ENCODE measurements around the gene VOPP1. TPM values are rescaled to one million over a fixed set of nuclear protein-coding genes. Genes with fewer than 3 reads are reported as not detected.

Gene VOPP1
- total RNA-seq, 6 experiments from 2014 or later: 103 to 135 (median 122) TPM

DNA sequence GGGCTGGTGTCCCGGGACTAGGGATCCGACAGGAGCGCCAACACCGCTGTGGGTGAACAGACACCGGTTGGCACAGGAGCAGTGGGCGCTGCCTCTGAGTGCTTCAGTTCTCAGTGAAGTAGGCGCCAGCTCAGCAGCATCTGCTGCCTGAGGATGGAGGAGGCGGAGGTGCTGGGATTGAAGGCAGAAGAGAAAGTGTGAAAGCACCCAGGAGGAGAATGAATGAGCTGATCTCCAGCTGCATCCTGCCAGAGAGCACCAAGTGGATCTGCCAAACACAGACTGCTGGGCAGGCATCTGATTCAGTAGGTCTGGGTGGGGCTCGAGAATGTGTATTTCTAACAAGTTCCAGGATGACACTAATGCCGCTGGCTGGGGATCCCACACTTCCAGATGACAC is 132.7 kb downstream of the VOPP1 start:
- H3K4me3 Mint-ChIP-seq: no peak overlapping the region
- H3K36me3 Mint-ChIP-seq (ENCODE audit: low read depth): no peaks in the 10 kb centered on the region; the same call in 1 of the 2 replicates
- peaks cover 2% of the 10 kb centered on the region for H3K27me3 Mint-ChIP-seq (ENCODE audit: insufficient read depth)
- H3K27ac Mint-ChIP-seq: peak overlapping the region; percentile 20; the same call in 1 of the 2 replicates
- peaks cover 44% of the 10 kb centered on the region for H3K4me1 Mint-ChIP-seq (ENCODE audit: low read depth)
- no peak for TF ChIP-seq CTCF (IDR thresholded peaks at IDR 0.05)
- no peaks in the 10 kb centered on the region for H3K9me3 Mint-ChIP-seq
- peak; percentile 17 for DNase-seq

DNA sequence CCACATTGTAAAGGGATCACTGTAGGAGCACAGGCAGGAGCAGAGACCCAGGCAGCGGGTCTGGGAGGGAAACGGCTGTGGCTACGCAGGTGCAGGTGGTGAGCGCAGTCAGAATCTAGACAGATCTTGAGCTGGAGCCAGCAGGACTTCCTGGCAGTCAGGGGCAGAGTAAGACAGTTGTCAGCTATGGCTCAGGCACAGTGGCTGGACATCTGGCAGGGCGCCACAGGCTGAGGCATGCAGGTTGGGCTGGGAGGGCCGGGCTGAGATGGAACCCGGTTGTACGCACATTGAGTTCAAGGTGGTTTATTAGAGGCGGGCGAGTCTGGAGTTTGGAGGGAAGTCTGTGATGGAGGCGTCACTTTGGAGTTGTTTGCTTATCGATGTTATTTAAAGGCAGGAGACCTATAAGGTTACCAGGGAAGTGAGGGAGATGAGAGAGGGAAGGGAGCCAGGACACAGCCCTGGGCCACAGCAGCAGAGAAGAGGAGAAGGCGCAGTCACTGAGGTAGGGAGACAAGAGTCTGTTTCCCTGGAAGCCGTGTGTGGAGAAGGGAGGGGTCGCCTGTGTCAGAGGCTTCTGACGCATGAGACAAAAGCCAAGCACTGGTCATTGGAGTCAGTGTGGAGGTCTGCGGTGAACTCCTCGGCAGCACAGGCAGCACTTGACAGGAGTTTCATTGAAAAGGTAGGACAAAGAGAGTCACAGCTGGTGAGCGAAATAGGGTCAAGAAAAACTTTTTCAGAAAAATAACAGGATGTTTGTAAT is 133.4 kb downstream of the VOPP1 start:
- H3K36me3 Mint-ChIP-seq (ENCODE audit: low read depth): no peaks in the 10 kb centered on the region; the same call in 1 of the 2 replicates
- H3K27me3 Mint-ChIP-seq (ENCODE audit: insufficient read depth): peaks cover 2% of the 10 kb centered on the region
- peak overlapping the region; percentile 20; the same call in 1 of the 2 replicates for H3K27ac Mint-ChIP-seq
- H3K4me1 Mint-ChIP-seq (ENCODE audit: low read depth): peaks cover 44% of the 10 kb centered on the region
- DNase-seq: no peak
- H3K4me3 Mint-ChIP-seq: no peak overlapping the region
- H3K9me3 Mint-ChIP-seq: no peaks in the 10 kb centered on the region
- TF ChIP-seq CTCF (IDR thresholded peaks at IDR 0.05): no peak

DNA sequence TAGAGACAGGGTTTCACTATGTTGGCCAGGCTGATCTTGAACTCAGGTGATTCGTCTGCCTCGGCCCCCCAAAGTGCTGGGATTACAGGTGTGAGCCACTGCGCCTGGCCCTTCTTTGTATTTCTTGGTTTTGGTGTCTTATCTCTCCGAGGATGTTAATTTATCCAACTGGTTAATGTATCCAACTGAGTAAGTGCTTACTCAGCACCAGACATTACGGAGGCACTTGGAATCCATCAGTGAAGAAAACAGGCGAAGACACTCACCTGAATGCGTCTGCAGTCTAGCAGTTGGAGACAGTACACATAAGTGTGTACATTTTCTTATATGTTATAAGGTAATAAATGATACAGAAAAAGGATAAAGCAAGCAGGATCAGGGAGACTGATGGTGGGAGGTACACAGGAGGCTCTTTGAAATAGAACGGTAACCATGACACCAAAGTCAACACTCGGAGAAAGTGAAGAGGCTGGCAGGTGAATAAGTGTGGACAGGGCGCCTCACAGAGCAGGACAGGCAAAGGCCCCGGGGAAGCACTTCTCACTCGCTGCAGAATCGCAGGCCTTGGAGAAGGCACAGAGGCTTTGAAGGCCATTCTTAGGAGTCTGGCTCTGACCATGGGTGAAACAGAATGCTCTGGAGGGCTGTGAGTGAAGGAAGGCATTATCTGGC is 134.1 kb downstream of the VOPP1 start:
- no peak for TF ChIP-seq CTCF (IDR thresholded peaks at IDR 0.05)
- H3K36me3 Mint-ChIP-seq (ENCODE audit: low read depth): no peaks in the 10 kb centered on the region; the same call in 1 of the 2 replicates
- H3K27ac Mint-ChIP-seq: no peak overlapping the region
- no peak for DNase-seq
- H3K4me1 Mint-ChIP-seq (ENCODE audit: low read depth): peaks cover 44% of the 10 kb centered on the region
- H3K27me3 Mint-ChIP-seq (ENCODE audit: insufficient read depth): peaks cover 2% of the 10 kb centered on the region
- no peak overlapping the region for H3K4me3 Mint-ChIP-seq
- no peaks in the 10 kb centered on the region for H3K9me3 Mint-ChIP-seq

DNA sequence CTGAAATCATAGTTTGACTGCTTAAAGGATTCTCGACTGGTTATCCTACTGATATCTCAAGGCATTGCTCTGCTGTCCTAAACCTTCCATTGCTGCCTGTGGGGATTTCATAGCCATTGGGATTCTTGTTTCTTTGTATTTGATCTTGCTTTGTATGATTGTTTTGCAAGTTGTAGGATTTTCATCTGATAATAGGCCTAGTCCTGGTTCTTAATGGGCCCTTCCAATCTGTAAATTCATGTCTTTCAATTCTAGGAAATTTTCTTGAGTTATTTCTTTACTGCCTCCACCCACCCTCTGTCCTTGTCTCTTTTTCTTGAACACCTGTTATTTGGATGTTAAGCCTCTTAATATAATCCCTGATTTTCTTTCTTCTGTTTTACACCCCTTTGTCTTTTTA is 134.9 kb downstream of the VOPP1 start:
- H3K36me3 Mint-ChIP-seq (ENCODE audit: low read depth): no peaks in the 10 kb centered on the region; the same call in 1 of the 2 replicates
- H3K4me1 Mint-ChIP-seq (ENCODE audit: low read depth): peaks cover 41% of the 10 kb centered on the region
- H3K27ac Mint-ChIP-seq: no peak overlapping the region
- peaks cover 2% of the 10 kb centered on the region for H3K27me3 Mint-ChIP-seq (ENCODE audit: insufficient read depth)
- no peaks in the 10 kb centered on the region for H3K9me3 Mint-ChIP-seq
- TF ChIP-seq CTCF (IDR thresholded peaks at IDR 0.05): no peak
- H3K4me3 Mint-ChIP-seq: no peak overlapping the region
- no peak for DNase-seq

GRCh38 chr7:55436457-55436856 is 135.8 kb downstream of the VOPP1 start:
- DNase-seq: no peak
- no peak overlapping the region for H3K27ac Mint-ChIP-seq
- no peak for TF ChIP-seq CTCF (IDR thresholded peaks at IDR 0.05)
- H3K9me3 Mint-ChIP-seq: no peaks in the 10 kb centered on the region
- H3K36me3 Mint-ChIP-seq (ENCODE audit: low read depth): no peaks in the 10 kb centered on the region; the same call in 1 of the 2 replicates
- peaks cover 32% of the 10 kb centered on the region for H3K4me1 Mint-ChIP-seq (ENCODE audit: low read depth)
- H3K27me3 Mint-ChIP-seq (ENCODE audit: insufficient read depth): peaks cover 2% of the 10 kb centered on the region
- no peak overlapping the region for H3K4me3 Mint-ChIP-seq

Measured in HFFc6 (cell line).